HEK293 (cell line): ENCODE results near the gene SPTY2D1.

Experiments used
- GLI4 ChIP-seq: fragments of 450-650 bp; formaldehyde crosslinking; IDR thresholded peaks from 2 replicates; pipeline ENCODE4 v1.5.1; 2016; ENCODE audit warnings: missing biosample characterization, missing genetic modification characterization
- MYNN ChIP-seq: fragments of 450-650 bp; formaldehyde crosslinking; IDR thresholded peaks from 2 replicates; pipeline ENCODE4 v1.5.1; 2016; ENCODE audit warnings: missing biosample characterization, missing genetic modification characterization, borderline replicate concordance
- OSR2 ChIP-seq: fragments of 450-650 bp; formaldehyde crosslinking; IDR thresholded peaks from 2 replicates; pipeline ENCODE4 v1.5.1; 2016; ENCODE audit warnings: missing biosample characterization, missing genetic modification characterization
- SCRT1 ChIP-seq: fragments of 450-650 bp; formaldehyde crosslinking; IDR thresholded peaks from 2 replicates; pipeline ENCODE4 v1.5.1; 2016; ENCODE audit warnings: missing biosample characterization, missing genetic modification characterization, borderline replicate concordance
- TCF7L2 ChIP-seq: IDR thresholded peaks from 2 replicates; pipeline ENCODE4 v1.6.1; 2011; ENCODE audit warnings: low read depth, mild to moderate bottlenecking, inconsistent platforms, low read length, moderate library complexity, borderline replicate concordance
- WT1 ChIP-seq: fragments of 450-650 bp; formaldehyde crosslinking; IDR thresholded peaks from 2 replicates; pipeline ENCODE4 v1.5.1; 2016; ENCODE audit warnings: missing biosample characterization, missing genetic modification characterization
- ZFP69B ChIP-seq: fragments of 450-650 bp; formaldehyde crosslinking; IDR thresholded peaks from 2 replicates; pipeline ENCODE4 v1.5.1; 2016; ENCODE audit warnings: missing biosample characterization, missing genetic modification characterization
- ZIC2 ChIP-seq: fragments of 450-650 bp; formaldehyde crosslinking; IDR thresholded peaks from 2 replicates; pipeline ENCODE4 v1.5.1; 2016; ENCODE audit warnings: missing biosample characterization, missing genetic modification characterization
- ZNF114 ChIP-seq: fragments of 450-650 bp; formaldehyde crosslinking; IDR thresholded peaks from 2 replicates; pipeline ENCODE4 v1.5.0; 2017; ENCODE audit warnings: missing biosample characterization, missing genetic modification characterization
- ZNF138 ChIP-seq: fragments of 450-650 bp; formaldehyde crosslinking; IDR thresholded peaks from 2 replicates; pipeline ENCODE4 v1.5.1; 2016; ENCODE audit warnings: missing biosample characterization, missing genetic modification characterization, borderline replicate concordance
- ZNF169 ChIP-seq: fragments of 450-650 bp; formaldehyde crosslinking; IDR thresholded peaks from 2 replicates; pipeline ENCODE4 v1.5.1; 2016; ENCODE audit warnings: missing biosample characterization, missing genetic modification characterization
- ZNF221 ChIP-seq: fragments of 450-650 bp; formaldehyde crosslinking; IDR thresholded peaks from 2 replicates; pipeline ENCODE4 v1.5.1; 2017; ENCODE audit warnings: missing biosample characterization, missing genetic modification characterization, borderline replicate concordance
- ZNF248 ChIP-seq: fragments of 450-650 bp; formaldehyde crosslinking; IDR thresholded peaks from 2 replicates; pipeline ENCODE4 v1.5.1; 2017; ENCODE audit warnings: missing biosample characterization, missing genetic modification characterization
- ZNF292 ChIP-seq: fragments of 450-650 bp; formaldehyde crosslinking; IDR thresholded peaks from 2 replicates; pipeline ENCODE4 v1.5.1; 2016; ENCODE audit warnings: low read depth, missing biosample characterization, missing genetic modification characterization, borderline replicate concordance
- ZNF341 ChIP-seq: fragments of 450-650 bp; formaldehyde crosslinking; IDR thresholded peaks from 2 replicates; pipeline ENCODE4; 2016; ENCODE audit warnings: low read depth, missing biosample characterization, missing genetic modification characterization
- ZNF354C ChIP-seq: fragments of 450-650 bp; formaldehyde crosslinking; IDR thresholded peaks from 2 replicates; pipeline ENCODE4 v1.5.1; 2016; ENCODE audit warnings: missing biosample characterization, missing genetic modification characterization, low read depth, borderline replicate concordance
- ZNF362 ChIP-seq: fragments of 450-650 bp; formaldehyde crosslinking; IDR thresholded peaks from 2 replicates; pipeline ENCODE4 v1.5.1; 2016; ENCODE audit warnings: missing biosample characterization, missing genetic modification characterization
- ZNF416 ChIP-seq: fragments of 450-650 bp; formaldehyde crosslinking; IDR thresholded peaks from 2 replicates; pipeline ENCODE4 v1.5.1; 2016; ENCODE audit warnings: missing biosample characterization, missing genetic modification characterization
- ZNF426 ChIP-seq: fragments of 450-650 bp; formaldehyde crosslinking; IDR thresholded peaks from 2 replicates; pipeline ENCODE4 v1.5.1; 2017; ENCODE audit warnings: missing biosample characterization, missing genetic modification characterization, mild to moderate bottlenecking, inconsistent platforms, moderate library complexity
- ZNF560 ChIP-seq: fragments of 450-650 bp; formaldehyde crosslinking; IDR thresholded peaks from 2 replicates; pipeline ENCODE4 v1.5.1; 2017; ENCODE audit warnings: missing biosample characterization, missing genetic modification characterization, borderline replicate concordance
- ZNF596 ChIP-seq: fragments of 450-650 bp; IDR thresholded peaks from 2 replicates; pipeline ENCODE4 v1.5.0; 2018; ENCODE audit warnings: missing biosample characterization, mild to moderate bottlenecking, missing genetic modification characterization, moderate library complexity
- ZNF624 ChIP-seq: fragments of 450-650 bp; formaldehyde crosslinking; IDR thresholded peaks from 2 replicates; pipeline ENCODE4 v1.5.1; 2017; ENCODE audit warnings: missing biosample characterization, missing genetic modification characterization
- ZNF658 ChIP-seq: fragments of 450-650 bp; formaldehyde crosslinking; IDR thresholded peaks from 2 replicates; pipeline ENCODE4; 2016; ENCODE audit warnings: missing biosample characterization, missing genetic modification characterization
- ZNF701 ChIP-seq: fragments of 450-650 bp; formaldehyde crosslinking; IDR thresholded peaks from 2 replicates; pipeline ENCODE4 v1.5.1; 2016; ENCODE audit warnings: missing biosample characterization, missing genetic modification characterization
- ZNF704 ChIP-seq: fragments of 450-650 bp; formaldehyde crosslinking; IDR thresholded peaks from 2 replicates; pipeline ENCODE4 v1.5.1; 2016; ENCODE audit warnings: missing biosample characterization, missing genetic modification characterization
- ZNF707 ChIP-seq: fragments of 450-650 bp; formaldehyde crosslinking; IDR thresholded peaks from 2 replicates; pipeline ENCODE4 v1.5.1; 2016; ENCODE audit warnings: missing biosample characterization, missing genetic modification characterization
- ZNF830 ChIP-seq: fragments of 450-650 bp; IDR thresholded peaks from 2 replicates; pipeline ENCODE4 v1.5.0; 2018; ENCODE audit warnings: missing biosample characterization, missing genetic modification characterization, low read depth, mild to moderate bottlenecking, moderate library complexity
- ZSCAN16 ChIP-seq: fragments of 450-650 bp; formaldehyde crosslinking; IDR thresholded peaks from 2 replicates; pipeline ENCODE4 v1.5.1; 2016; ENCODE audit warnings: missing biosample characterization, missing genetic modification characterization
- ZSCAN4 ChIP-seq: fragments of 450-650 bp; formaldehyde crosslinking; IDR thresholded peaks from 2 replicates; pipeline ENCODE4 v1.5.1; 2017; ENCODE audit warnings: missing biosample characterization, missing genetic modification characterization
- TF ChIP-seq, protein P1 (sequence below): fragments of 450-650 bp; formaldehyde crosslinking; IDR thresholded peaks from 2 replicates; pipeline ENCODE4 v1.5.1; 2017; ENCODE audit warnings: missing biosample characterization, missing genetic modification characterization
- TF ChIP-seq, protein P2 (sequence below): fragments of 450-650 bp; formaldehyde crosslinking; conservative IDR thresholded peaks from 2 replicates; pipeline ENCODE4 v1.5.1; 2016; ENCODE audit warnings: low read depth, missing biosample characterization, missing genetic modification characterization

Gene SPTY2D1

DNA sequence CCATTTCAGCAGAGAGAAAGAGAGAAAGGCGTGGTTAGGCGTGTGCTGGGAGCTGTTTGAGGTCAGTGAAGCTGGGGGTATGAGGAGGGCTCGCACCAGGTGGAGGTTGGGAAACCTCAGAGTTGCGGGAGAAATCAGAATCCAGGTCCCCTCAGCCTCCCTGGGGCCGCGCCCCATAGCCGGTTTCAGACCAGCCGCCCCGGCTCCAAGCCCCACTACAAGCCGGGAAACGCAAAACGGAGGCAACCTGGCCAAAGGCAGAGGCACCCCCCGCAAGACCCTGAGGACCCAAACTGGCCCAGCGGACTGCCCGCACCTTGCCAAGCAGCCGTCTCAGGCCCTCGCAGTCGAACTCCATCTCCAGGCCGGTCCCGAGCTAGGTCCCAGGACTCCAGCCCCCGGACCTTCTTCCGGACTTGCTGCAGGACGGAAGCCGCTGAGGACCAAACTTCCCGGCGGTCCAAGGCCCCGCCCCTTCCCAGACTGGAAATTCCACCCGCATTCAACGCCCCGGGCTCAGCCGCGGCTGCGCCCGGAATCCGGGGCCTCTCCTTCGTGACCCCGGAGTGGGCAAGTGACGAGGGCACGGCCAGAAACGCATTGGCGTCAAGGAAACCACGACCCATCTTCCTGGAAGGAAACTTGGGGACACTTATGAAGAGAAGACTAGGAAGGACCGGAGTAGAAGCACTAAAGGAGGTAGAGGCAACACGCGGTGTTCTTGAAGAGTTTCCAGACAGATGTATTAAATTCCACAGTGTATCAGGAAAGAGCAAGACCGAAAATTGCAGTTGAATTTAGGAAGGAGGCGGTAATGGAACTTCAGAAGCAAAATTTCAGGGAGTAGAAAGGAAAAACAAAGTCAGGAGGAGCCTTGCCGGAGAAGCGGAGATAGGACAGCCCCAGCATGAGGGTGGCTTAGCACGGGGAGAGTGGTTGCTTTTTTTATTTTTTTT, 45.6 kb downstream of the SPTY2D1 start, which contains the start of gene UEVLD (continued):
- no peak for TF ChIP-seq ZNF362
- no peak for TF ChIP-seq ZIC2
- no peak for TF ChIP-seq ZNF624
- TF ChIP-seq MYNN: no peak
- TF ChIP-seq, protein P1, sequence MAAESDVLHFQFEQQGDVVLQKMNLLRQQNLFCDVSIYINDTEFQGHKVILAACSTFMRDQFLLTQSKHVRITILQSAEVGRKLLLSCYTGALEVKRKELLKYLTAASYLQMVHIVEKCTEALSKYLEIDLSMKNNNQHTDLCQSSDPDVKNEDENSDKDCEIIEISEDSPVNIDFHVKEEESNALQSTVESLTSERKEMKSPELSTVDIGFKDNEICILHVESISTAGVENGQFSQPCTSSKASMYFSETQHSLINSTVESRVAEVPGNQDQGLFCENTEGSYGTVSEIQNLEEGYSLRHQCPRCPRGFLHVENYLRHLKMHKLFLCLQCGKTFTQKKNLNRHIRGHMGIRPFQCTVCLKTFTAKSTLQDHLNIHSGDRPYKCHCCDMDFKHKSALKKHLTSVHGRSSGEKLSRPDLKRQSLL (tag by site-specific recombination): no peak
- no peak for TF ChIP-seq ZSCAN16 (tag by site-specific recombination)
- TF ChIP-seq ZFP69B (tag by site-specific recombination): peak; percentile 47; the same call in 1 of the 2 replicates
- TF ChIP-seq TCF7L2: no peak
- TF ChIP-seq ZNF341: peak; percentile 76; the same call in 1 of the 2 replicates
- TF ChIP-seq WT1 (tag by site-specific recombination): no peak
- no peak for TF ChIP-seq ZNF169 (tag by site-specific recombination)
- TF ChIP-seq GLI4 (tag by site-specific recombination): 0 out of 2 replicates have a peak, but pooled peaks have one; percentile 20
- no peak for TF ChIP-seq ZNF292 (tag by site-specific recombination)
- TF ChIP-seq SCRT1: no peak
- TF ChIP-seq ZNF221 (tag by site-specific recombination): no peak
- TF ChIP-seq ZNF596 (tag by site-specific recombination): no peak
- TF ChIP-seq ZNF704 (tag by site-specific recombination): no peak
- TF ChIP-seq ZNF138 (tag by site-specific recombination): no peak
- no peak for TF ChIP-seq ZNF354C (tag by site-specific recombination)
- TF ChIP-seq ZNF658 (tag by site-specific recombination): no peak
- no peak for TF ChIP-seq ZNF248 (tag by site-specific recombination)
- no peak for TF ChIP-seq ZNF830
- TF ChIP-seq, protein P2, sequence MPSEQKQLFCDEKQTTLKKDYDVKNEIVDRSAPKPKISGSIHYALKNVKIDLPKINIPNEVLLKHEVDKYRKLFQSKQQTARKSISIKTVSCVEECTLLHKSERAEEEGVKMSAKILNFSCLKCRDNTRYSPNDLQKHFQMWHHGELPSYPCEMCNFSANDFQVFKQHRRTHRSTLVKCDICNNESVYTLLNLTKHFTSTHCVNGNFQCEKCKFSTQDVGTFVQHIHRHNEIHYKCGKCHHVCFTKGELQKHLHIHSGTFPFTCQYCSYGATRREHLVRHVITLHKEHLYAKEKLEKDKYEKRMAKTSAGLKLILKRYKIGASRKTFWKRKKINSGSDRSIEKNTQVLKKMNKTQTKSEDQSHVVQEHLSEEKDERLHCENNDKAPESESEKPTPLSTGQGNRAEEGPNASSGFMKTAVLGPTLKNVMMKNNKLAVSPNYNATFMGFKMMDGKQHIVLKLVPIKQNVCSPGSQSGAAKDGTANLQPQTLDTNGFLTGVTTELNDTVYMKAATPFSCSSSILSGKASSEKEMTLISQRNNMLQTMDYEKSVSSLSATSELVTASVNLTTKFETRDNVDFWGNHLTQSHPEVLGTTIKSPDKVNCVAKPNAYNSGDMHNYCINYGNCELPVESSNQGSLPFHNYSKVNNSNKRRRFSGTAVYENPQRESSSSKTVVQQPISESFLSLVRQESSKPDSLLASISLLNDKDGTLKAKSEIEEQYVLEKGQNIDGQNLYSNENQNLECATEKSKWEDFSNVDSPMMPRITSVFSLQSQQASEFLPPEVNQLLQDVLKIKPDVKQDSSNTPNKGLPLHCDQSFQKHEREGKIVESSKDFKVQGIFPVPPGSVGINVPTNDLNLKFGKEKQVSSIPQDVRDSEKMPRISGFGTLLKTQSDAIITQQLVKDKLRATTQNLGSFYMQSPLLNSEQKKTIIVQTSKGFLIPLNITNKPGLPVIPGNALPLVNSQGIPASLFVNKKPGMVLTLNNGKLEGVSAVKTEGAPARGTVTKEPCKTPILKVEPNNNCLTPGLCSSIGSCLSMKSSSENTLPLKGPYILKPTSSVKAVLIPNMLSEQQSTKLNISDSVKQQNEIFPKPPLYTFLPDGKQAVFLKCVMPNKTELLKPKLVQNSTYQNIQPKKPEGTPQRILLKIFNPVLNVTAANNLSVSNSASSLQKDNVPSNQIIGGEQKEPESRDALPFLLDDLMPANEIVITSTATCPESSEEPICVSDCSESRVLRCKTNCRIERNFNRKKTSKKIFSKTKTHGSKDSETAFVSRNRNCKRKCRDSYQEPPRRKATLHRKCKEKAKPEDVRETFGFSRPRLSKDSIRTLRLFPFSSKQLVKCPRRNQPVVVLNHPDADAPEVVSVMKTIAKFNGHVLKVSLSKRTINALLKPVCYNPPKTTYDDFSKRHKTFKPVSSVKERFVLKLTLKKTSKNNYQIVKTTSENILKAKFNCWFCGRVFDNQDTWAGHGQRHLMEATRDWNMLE: 0 out of 2 replicates have a peak, but pooled peaks have one; percentile 16
- no peak for TF ChIP-seq OSR2 (tag by site-specific recombination)
- no peak for TF ChIP-seq ZSCAN4
- no peak for TF ChIP-seq ZNF114 (tag by site-specific recombination)
- no peak for TF ChIP-seq ZNF701 (tag by site-specific recombination)
- no peak for TF ChIP-seq ZNF560 (tag by site-specific recombination)
- TF ChIP-seq ZNF707 (tag by site-specific recombination): no peak
- TF ChIP-seq ZNF416 (tag by site-specific recombination): no peak
- no peak for TF ChIP-seq ZNF426
